Left lung (tissue), 10 donors: ENCODE measurements around the gene CAPZB. TPM values are rescaled to one million over a fixed set of nuclear protein-coding genes. Genes with fewer than 3 reads are reported as not detected.

Source experiments
- ATAC-seq: fragments of 200-7000 bp; cut with Tn5 transposase; one replicate; pipeline ENCODE4 v1.9.1; 2020; ENCODE audit warnings: moderate library complexity
- DNase-seq, 4 donors: peaks; one replicate each; pipeline ENCODE4 v3.0.0-alpha.2; 2013 to 2020
- H3K27ac ChIP-seq, 2 donors: fragments of 200-600 bp; sonication (generic) in 1 of 2; one replicate each; pipeline versions ENCODE4 v1.5.0 to v1.8.0; 2020 to 2021
- H3K27me3 ChIP-seq, 2 donors: fragments of 200-600 bp; sonication (generic) in 1 of 2; one replicate each; pipeline versions ENCODE4 v1.5.0 to v1.8.0; 2020 to 2021
- H3K36me3 ChIP-seq, 2 donors: fragments of 200-600 bp; sonication (generic) in 1 of 2; one replicate each; pipeline versions ENCODE4 v1.5.0 to v1.8.0; 2020 to 2021
- H3K4me1 ChIP-seq, 2 donors: fragments of 200-600 bp; one replicate each; pipeline ENCODE4 v1.8.0; 2021
- H3K4me3 ChIP-seq, 2 donors: fragments of 200-600 bp; sonication (generic) in 1 of 2; one replicate each; pipeline versions ENCODE4 v1.5.0 to v1.8.0; 2020 to 2021; ENCODE audit warnings: mild to moderate bottlenecking in 1 of 2
- H3K9me3 ChIP-seq, 2 donors: fragments of 200-600 bp; sonication (generic) in 1 of 2; one replicate each; pipeline versions ENCODE4 v1.5.0 to v1.8.0; 2020 to 2021
- intact Hi-C, 2 donors: fragments of 100-400 bp; cut with DNase I; formaldehyde crosslinking; loops; one replicate each; pipeline versions ENCODE4 v1.11.2 to v1.14.2; 2022
- polyA plus RNA-seq, 6 donors: library from polyadenylated mRNA; unstranded; fragments of 120-200 nt; gene quantifications; one replicate each; pipeline ENCODE4 v1.2.1, GENCODE V29; 2013; ENCODE audit not compliant: insufficient read length in 6 of 6
- total RNA-seq, 2 donors: library from RNA; stranded (reverse); fragmentation: NEBNext Ultra II Directional; extraction: Animal tissue kit (Norgen Biotek cat#: 25700); gene quantifications; one replicate each; pipeline ENCODE4 v1.2.1, GENCODE V29; 2021
- TF ChIP-seq, protein P1 (sequence below), 2 donors: fragments of 200-600 bp; sonication (generic) in 1 of 2; IDR thresholded peaks; one replicate each; pipeline versions ENCODE4 v1.5.0 to v1.8.0; 2021; ENCODE audit warnings: antibody characterized with exemption in 2 of 2
- donor health status: DM: no; HTN: yes; CAD: no.
- donor health status: DM: no; HTN: no; CAD: no.

Gene CAPZB
- total and polyA plus RNA-seq, 8 donors = 223 to 327 (median 256) TPM

DNA sequence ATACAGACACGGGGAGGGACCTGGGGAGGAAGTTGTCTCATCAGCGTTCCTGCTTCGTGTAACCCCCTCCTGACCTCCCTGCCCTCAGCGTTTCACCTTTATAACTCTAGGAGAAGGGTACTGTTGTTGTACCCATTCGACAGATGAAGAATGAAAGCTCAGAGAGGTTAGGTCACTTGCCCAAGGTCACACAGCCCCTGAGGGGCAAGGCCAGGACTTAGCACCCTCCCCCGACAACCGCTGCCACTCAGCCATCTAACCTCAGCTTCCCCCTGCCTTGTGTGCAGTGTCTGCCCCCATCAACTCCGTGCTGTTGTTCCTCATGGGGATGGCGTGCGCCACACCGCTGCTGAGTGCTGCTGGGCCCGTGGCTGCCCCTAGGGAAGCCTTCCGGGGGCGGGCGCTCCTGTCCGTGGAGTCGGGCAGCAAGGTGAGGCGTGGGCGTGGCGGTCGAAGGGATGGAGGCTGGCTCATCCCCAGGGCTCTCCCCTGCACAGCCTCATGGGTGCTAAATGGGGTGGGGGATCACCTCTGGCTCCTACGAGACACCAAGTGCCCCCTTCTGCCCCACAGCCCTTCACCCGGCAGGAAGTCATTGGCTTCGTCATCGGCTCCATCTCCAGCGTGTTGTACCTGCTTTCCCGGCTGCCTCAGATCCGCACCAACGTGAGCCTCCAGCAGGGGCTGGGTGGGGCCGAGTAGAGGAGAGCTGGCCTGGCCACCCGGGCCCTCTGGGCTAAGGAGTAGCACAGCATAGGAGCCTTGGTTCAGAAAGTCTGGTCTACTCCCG is 159.2 kb downstream of the CAPZB start:
- TF ChIP-seq, protein P1, sequence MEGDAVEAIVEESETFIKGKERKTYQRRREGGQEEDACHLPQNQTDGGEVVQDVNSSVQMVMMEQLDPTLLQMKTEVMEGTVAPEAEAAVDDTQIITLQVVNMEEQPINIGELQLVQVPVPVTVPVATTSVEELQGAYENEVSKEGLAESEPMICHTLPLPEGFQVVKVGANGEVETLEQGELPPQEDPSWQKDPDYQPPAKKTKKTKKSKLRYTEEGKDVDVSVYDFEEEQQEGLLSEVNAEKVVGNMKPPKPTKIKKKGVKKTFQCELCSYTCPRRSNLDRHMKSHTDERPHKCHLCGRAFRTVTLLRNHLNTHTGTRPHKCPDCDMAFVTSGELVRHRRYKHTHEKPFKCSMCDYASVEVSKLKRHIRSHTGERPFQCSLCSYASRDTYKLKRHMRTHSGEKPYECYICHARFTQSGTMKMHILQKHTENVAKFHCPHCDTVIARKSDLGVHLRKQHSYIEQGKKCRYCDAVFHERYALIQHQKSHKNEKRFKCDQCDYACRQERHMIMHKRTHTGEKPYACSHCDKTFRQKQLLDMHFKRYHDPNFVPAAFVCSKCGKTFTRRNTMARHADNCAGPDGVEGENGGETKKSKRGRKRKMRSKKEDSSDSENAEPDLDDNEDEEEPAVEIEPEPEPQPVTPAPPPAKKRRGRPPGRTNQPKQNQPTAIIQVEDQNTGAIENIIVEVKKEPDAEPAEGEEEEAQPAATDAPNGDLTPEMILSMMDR (IDR thresholded peaks at IDR 0.05) = no peak
- no peak overlapping the region for H3K27ac ChIP-seq
- DNase-seq = no peak
- no peaks in the 10 kb centered on the region for H3K9me3 ChIP-seq
- H3K36me3 ChIP-seq = peaks cover 0 to 92% of the 10 kb centered on the region in 2 donors
- intact Hi-C loops = no loop called here
- no peak overlapping the region for H3K4me3 ChIP-seq
- no peak for ATAC-seq
- H3K4me1 ChIP-seq = no peaks in the 10 kb centered on the region
- H3K27me3 ChIP-seq = no peaks in the 10 kb centered on the region

DNA sequence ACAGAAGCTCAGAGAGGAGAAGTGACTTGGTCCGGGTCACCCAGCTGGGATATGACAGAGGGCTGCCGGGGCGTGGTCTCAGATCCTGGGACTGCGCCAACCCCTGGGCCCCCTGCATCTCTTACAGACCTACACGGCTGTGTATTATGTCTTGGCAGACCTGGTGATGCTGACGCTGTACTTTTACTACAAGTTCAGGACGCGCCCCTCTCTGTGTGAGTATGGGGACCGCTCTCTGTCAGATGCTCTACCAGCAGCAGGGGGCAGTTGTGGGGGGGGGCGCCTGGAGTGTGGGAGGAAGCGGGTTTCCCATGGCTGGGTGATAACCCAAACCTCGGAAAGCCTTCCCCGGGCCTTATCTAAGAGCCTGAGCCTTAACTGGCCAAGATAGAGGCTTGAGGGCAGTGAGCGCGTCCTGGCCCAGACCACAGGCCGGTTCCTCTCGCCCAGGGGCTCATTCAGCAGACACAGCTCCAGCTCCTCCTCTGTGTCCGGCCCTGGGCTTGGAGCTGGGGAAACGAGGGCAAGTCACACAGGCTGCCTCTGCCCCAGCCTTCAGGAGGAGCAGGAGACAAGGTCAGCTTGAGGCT is 159.9 kb downstream of the CAPZB start:
- intact Hi-C loops = no loop called here
- no peak for DNase-seq

DNA sequence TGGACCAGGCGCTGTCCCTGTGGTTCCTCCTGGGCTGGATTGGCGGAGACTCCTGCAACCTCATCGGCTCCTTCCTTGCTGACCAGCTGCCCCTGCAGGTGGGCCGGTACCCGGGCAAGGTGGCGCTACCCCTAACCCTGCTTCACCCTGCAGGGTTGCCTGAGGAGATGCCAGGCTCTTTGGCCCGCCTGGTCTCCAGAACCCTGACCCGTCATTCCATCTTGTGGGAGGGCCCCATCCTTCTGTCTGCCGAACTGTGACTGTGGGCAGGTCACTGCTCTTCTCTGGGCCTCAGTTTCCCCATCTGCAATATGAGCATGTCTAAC is 160.7 kb downstream of the CAPZB start:
- TF ChIP-seq, protein P1 (IDR thresholded peaks at IDR 0.05) = no peak
- DNase-seq = no peak
- no peak overlapping the region for H3K27ac ChIP-seq
- H3K36me3 ChIP-seq = peaks cover 0 to 79% of the 10 kb centered on the region in 2 donors
- H3K9me3 ChIP-seq = no peaks in the 10 kb centered on the region
- intact Hi-C loops = no loop called here
- no peaks in the 10 kb centered on the region for H3K4me1 ChIP-seq
- ATAC-seq = no peak
- H3K27me3 ChIP-seq = no peaks in the 10 kb centered on the region
- H3K4me3 ChIP-seq = no peak overlapping the region

More for the DNA sequence above, 159.9 kb downstream of the CAPZB start:
- Histone ChIP-seq H3K4me1 (no peaks in the 10 kb centered on the region), H3K36me3 (peaks cover 0 to 87% of the 10 kb centered on the region in 2 donors), H3K27ac (no peak overlapping the region), H3K9me3 (no peaks in the 10 kb centered on the region), H3K27me3 (no peaks in the 10 kb centered on the region), H3K4me3 (no peak overlapping the region)
- ATAC-seq = no peak
- TF ChIP-seq, protein P1 (IDR thresholded peaks at IDR 0.05) = no peak

DNA sequence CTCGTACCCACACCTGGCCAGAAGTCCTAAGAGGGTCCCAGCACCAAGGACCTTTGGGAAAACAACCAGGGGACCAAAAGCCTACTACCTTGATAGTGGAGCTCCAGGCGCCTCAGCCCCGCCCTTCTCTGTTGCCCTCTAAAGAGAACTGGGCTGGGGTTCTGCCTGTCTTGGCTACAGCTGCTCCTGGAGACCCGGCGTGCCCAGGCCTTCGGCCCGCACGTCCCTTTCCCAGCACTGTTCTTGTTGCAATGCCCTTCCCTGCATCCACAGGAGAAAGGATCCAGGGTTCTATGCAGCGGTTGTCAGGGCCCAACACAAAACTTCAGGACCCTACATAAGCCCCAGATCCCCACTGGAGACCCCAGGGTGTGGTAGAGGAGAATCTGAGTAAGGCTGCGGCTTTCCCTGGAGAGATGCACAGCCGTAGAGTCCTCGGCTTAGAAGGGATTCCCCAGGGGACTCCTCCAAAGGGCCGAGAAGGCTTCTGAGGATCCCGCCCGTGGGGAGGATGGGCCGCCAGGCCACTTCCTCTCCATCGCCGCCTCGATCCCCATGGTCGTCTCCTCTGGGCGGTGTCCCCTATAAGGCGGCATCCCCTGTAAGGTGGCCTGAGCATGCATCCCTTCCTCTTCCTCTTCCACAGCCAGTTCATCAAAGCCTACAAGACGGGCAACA is 161.2 kb downstream of the CAPZB start:
- Histone ChIP-seq H3K27ac (no peak overlapping the region), H3K4me1 (no peaks in the 10 kb centered on the region), H3K36me3 (peaks cover 0 to 76% of the 10 kb centered on the region in 2 donors), H3K27me3 (no peaks in the 10 kb centered on the region), H3K4me3 (no peak overlapping the region), H3K9me3 (no peaks in the 10 kb centered on the region)
- intact Hi-C loops = no loop called here
- no peak for DNase-seq
- no peak for ATAC-seq
- TF ChIP-seq, protein P1 (IDR thresholded peaks at IDR 0.05) = no peak

DNA sequence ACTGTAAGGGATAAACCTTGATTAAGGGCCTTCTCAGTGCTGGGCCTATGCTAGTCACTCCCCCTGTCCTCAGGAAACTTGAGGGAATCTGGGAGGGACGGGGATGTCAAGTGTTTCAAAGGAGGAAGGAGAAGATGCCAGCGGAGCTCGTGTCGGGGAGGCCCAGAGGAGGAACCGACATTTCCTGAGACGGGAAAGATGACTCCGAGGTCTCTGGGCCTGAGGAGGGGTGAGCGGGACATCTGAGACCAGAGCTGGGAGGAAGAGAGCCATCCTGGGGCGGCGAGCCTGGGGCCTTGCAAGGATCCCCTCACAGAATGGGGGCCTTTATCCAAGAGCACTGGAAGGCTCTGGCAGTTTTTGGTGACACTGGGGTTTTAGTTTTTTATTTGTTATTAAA is 162.9 kb downstream of the CAPZB start:
- Histone ChIP-seq H3K27ac (no peak overlapping the region), H3K4me1 (no peaks in the 10 kb centered on the region), H3K36me3 (peaks cover 0 to 76% of the 10 kb centered on the region in 2 donors), H3K4me3 (no peak overlapping the region), H3K27me3 (no peaks in the 10 kb centered on the region), H3K9me3 (no peaks in the 10 kb centered on the region)
- ATAC-seq = no peak
- DNase-seq = no peak
- intact Hi-C loops = no loop called here
- TF ChIP-seq, protein P1 (IDR thresholded peaks at IDR 0.05) = no peak
